ENCODE results near the gene HDAC1.

Gene HDAC1

DNA sequence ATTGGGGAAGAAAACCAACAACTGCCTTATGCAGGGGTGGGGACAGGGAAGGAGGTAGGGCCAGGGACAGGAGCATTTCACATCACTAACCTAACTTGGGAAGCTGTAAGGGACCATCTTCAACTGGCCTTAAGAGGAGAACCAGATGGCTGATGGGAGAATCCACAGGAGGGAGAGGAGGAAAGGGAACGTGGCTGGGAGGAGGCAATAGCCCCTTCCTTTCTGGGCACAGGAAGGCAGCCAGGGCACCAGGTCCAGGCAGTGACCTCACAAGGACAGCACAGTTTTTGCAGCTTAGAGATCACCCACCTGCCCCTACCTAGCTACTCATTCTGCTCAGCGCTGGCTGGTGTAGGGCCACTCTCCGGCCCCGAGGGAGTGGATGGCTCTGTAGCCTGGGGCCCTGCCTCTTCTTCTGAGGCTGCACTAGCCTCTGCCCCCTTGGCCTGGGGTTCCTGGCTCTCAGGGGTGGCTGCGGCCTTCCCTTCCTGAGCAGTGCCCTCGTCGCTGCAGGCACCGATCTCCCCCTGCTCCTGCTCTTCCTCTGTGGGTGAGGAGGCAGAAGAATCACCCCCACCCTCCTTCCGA, 42.5 kb downstream of the HDAC1 start:
- H3K4me3 ChIP-seq (ENCODE audit: low read length): peak overlapping the region; percentile 96
- peak overlapping the region; percentile 72 for H3K4me2 ChIP-seq (ENCODE audit: low read length)
- H3K27me3 ChIP-seq (ENCODE audit: insufficient read depth, low read length, poor library complexity): no peaks in the 10 kb centered on the region
- H2BK120ac ChIP-seq (ENCODE audit: low read depth, low read length): no peak overlapping the region
- H4K8ac ChIP-seq (ENCODE audit: low read depth, low read length): no peak overlapping the region
- peaks cover 24% of the 10 kb centered on the region for H3K79me2 ChIP-seq (ENCODE audit: control insufficient read depth, insufficient read depth, low read length)
- DNase-seq: peak; percentile 54
- no peak overlapping the region for H3K4ac ChIP-seq (ENCODE audit: low read depth, low read length)
- peak overlapping the region; percentile 98 for H3K9ac ChIP-seq (ENCODE audit: low read length)
- no peak overlapping the region for H4K5ac ChIP-seq (ENCODE audit: low read length)
- peak overlapping the region; percentile 97 for H3K56ac ChIP-seq (ENCODE audit: low read length)
- no peak overlapping the region for H3K18ac ChIP-seq (ENCODE audit: low read length)
- peaks cover 9% of the 10 kb centered on the region for H3K36me3 ChIP-seq (ENCODE audit: control insufficient read depth, insufficient read depth, low read length)
- WGBS (ENCODE audit: extremely low coverage, insufficient coverage, low lambda C conversion rate): no CpG with 5 or more reads among the region's 9 CpGs
- H3K27ac ChIP-seq (ENCODE audit: low read depth, low read length): peak overlapping the region; percentile 18
- H2BK15ac ChIP-seq (replicated peaks; ENCODE audit: low read depth): no peak overlapping the region
- peaks cover 12% of the 10 kb centered on the region for H3K79me1 ChIP-seq (ENCODE audit: low read length)
- H2BK5ac ChIP-seq (ENCODE audit: low read length): no peak overlapping the region
- H3K23ac ChIP-seq (ENCODE audit: low read length): peak overlapping the region; percentile 66
- H3K4me1 ChIP-seq (ENCODE audit: control insufficient read depth, low read depth, low read length): peaks cover 10% of the 10 kb centered on the region
- peak overlapping the region; percentile 48 for H2AK5ac ChIP-seq (ENCODE audit: low read length)

DNA sequence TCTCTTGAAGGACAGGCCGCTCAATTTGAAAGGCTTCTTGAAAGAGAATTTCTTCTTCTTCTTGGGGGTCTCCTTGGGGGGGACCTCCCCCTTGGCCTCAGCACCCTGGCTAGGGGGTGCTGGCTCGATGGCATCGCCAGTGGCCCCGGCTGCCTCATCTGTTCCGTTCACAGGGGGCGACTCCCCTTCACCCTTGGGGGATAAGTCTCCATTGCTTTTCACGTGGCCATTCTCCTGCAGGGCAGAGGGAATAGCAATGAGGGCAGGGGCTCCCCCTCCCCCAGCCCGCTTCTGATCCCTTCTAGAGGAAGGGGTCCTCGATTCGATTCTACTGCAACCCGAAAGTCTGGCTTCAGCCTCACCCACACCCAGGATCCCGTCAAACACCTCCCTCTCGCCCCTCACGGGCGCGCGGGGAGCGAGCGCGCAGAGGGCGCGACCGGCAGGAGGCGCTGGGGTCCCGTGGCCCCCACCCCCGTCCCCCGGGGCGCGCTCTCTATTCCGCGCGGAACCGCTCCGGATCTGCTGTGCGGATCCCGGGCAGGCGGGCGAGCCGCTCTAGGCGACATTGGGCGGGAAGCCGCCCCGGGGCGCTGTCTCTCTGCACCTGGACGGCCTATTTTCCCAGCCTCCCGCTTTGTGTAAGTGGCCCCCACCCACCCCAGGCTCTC, 43.1 kb downstream of the HDAC1 start:
- H2BK120ac ChIP-seq (ENCODE audit: low read depth, low read length): peak overlapping the region; percentile 76
- H3K23ac ChIP-seq (ENCODE audit: low read length): peak overlapping the region; percentile 45
- peaks cover 12% of the 10 kb centered on the region for H3K79me1 ChIP-seq (ENCODE audit: low read length)
- peak overlapping the region; percentile 95 for H3K18ac ChIP-seq (ENCODE audit: low read length)
- H3K4me3 ChIP-seq (ENCODE audit: low read length): peak overlapping the region; percentile 96
- H3K4ac ChIP-seq (ENCODE audit: low read depth, low read length): peak overlapping the region; percentile 98
- H3K27me3 ChIP-seq (ENCODE audit: insufficient read depth, low read length, poor library complexity): no peaks in the 10 kb centered on the region
- H3K4me1 ChIP-seq (ENCODE audit: control insufficient read depth, low read depth, low read length): peaks cover 10% of the 10 kb centered on the region
- H3K4me2 ChIP-seq (ENCODE audit: low read length): peak overlapping the region; percentile 72
- H4K8ac ChIP-seq (ENCODE audit: low read depth, low read length): peak overlapping the region; percentile 91
- WGBS (ENCODE audit: extremely low coverage, insufficient coverage, low lambda C conversion rate): no CpG with 5 or more reads among the region's 46 CpGs
- peak overlapping the region; percentile 97 for H3K56ac ChIP-seq (ENCODE audit: low read length)
- H2BK5ac ChIP-seq (ENCODE audit: low read length): no peak overlapping the region
- peaks cover 24% of the 10 kb centered on the region for H3K79me2 ChIP-seq (ENCODE audit: control insufficient read depth, insufficient read depth, low read length)
- H3K27ac ChIP-seq (ENCODE audit: low read depth, low read length): peak overlapping the region; percentile 62
- no peak overlapping the region for H4K5ac ChIP-seq (ENCODE audit: low read length)
- peaks cover 9% of the 10 kb centered on the region for H3K36me3 ChIP-seq (ENCODE audit: control insufficient read depth, insufficient read depth, low read length)
- no peak overlapping the region for H2BK15ac ChIP-seq (replicated peaks; ENCODE audit: low read depth)
- H2AK5ac ChIP-seq (ENCODE audit: low read length): peak overlapping the region; percentile 48
- peak; percentile 37 for DNase-seq
- peak overlapping the region; percentile 98 for H3K9ac ChIP-seq (ENCODE audit: low read length)

DNA sequence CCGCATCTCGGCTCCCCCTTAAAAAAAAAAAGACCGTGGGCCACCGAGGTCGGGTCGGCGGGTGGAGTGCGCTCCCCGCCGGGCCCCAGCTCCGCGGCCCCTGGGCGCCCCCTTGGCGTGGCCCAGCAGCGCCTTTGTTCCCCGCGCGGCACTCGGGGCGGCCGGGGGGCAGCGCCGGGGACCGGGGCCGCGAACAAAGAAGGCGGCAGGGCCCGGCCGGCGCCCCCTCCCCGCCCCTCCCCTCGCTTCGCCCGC, 43.6 kb downstream of the HDAC1 start:
- DNase-seq: no peak
- Histone ChIP-seq H4K5ac (ENCODE audit: low read length) (no peak overlapping the region), H3K23ac (ENCODE audit: low read length) (no peak overlapping the region), H3K56ac (ENCODE audit: low read length) (peak overlapping the region; percentile 97), H3K27ac (ENCODE audit: low read depth, low read length) (peak overlapping the region; percentile 62), H3K79me1 (ENCODE audit: low read length) (peaks cover 12% of the 10 kb centered on the region), H3K9ac (ENCODE audit: low read length) (peak overlapping the region; percentile 98), H3K4me3 (ENCODE audit: low read length) (peak overlapping the region; percentile 96), H2BK5ac (ENCODE audit: low read length) (no peak overlapping the region), H3K36me3 (ENCODE audit: control insufficient read depth, insufficient read depth, low read length) (peaks cover 9% of the 10 kb centered on the region), H3K4me1 (ENCODE audit: control insufficient read depth, low read depth, low read length) (peaks cover 10% of the 10 kb centered on the region), H3K4ac (ENCODE audit: low read depth, low read length) (peak overlapping the region; percentile 98), H2BK15ac (replicated peaks; ENCODE audit: low read depth) (no peak overlapping the region), H3K79me2 (ENCODE audit: control insufficient read depth, insufficient read depth, low read length) (peaks cover 24% of the 10 kb centered on the region), H3K18ac (ENCODE audit: low read length) (peak overlapping the region; percentile 95), H2AK5ac (ENCODE audit: low read length) (no peak overlapping the region), H3K4me2 (ENCODE audit: low read length) (no peak overlapping the region), H3K27me3 (ENCODE audit: insufficient read depth, low read length, poor library complexity) (no peaks in the 10 kb centered on the region), H4K8ac (ENCODE audit: low read depth, low read length) (peak overlapping the region; percentile 91), H2BK120ac (ENCODE audit: low read depth, low read length) (peak overlapping the region; percentile 76)
- no CpG with 5 or more reads among the region's 34 CpGs for WGBS (ENCODE audit: extremely low coverage, insufficient coverage, low lambda C conversion rate)

DNA sequence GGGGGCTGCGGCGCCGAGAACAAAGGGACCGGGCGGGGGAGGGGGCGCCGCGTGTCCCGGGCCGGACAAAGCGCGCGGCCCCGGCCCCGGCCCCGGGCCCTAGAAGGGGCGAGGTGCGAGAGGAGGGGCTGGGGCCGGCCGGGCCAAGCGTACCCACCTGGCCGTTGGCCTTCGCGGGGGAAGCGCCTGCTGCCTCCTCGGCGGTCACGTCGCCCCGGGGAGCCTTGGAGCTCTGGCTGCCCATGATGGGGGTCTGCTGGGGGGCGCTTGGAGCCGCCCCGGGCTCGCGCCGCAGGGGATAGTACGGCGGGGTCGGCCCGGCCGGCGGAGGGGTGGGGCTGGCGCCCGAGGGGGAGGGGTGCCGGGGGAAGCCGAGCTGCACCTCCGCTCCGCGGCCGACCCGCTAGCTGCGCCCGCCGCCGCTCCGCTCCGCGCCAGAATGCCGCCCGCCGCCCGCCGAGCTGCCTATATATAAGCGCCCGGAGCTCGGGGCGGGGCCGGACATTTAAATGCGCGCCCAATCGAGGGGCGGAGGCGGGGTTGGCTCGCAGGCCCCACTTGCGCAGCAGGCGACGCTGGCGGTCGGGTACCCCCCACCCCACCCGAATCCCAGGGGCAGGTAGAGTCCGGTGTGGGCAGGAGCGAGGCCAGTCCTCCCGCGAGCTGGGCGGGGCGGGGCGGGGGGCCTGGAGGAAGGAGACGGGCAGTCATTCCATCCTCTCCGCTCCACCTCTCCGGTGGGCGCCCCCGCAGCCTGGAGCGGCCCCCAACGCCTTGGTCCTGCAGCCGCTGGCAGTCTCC, 44.1 kb downstream of the HDAC1 start, which contains the start of gene MARCKSL1:
Gene MARCKSL1 (minus strand): TSS at position 444 of the 801 bp plus-strand sequence. CDS start 200 bp downstream, at position 244.
- peak within 1 kb of the TSS; percentile 97 for H3K56ac ChIP-seq (ENCODE audit: low read length)
- peaks cover 10% of the 10 kb centered on the region for H3K4me1 ChIP-seq (ENCODE audit: control insufficient read depth, low read depth, low read length)
- peak within 1 kb of the TSS; percentile 96 for H3K4me3 ChIP-seq (ENCODE audit: low read length)
- peak within 1 kb of the TSS; percentile 98 for H3K9ac ChIP-seq (ENCODE audit: low read length)
- no peaks in the 10 kb centered on the region for H3K27me3 ChIP-seq (ENCODE audit: insufficient read depth, low read length, poor library complexity)
- H3K4ac ChIP-seq (ENCODE audit: low read depth, low read length): peak within 1 kb of the TSS; percentile 98
- H3K4me2 ChIP-seq (ENCODE audit: low read length): peak within 1 kb of the TSS; percentile 72
- peaks cover 8% of the 10 kb centered on the region for H3K36me3 ChIP-seq (ENCODE audit: control insufficient read depth, insufficient read depth, low read length)
- peaks cover 24% of the 10 kb centered on the region for H3K79me2 ChIP-seq (ENCODE audit: control insufficient read depth, insufficient read depth, low read length)
- H2BK5ac ChIP-seq (ENCODE audit: low read length): no peak within 1 kb of the TSS
- H2AK5ac ChIP-seq (ENCODE audit: low read length): peak within 1 kb of the TSS; percentile 48
- H2BK120ac ChIP-seq (ENCODE audit: low read depth, low read length): peak within 1 kb of the TSS; percentile 76
- peak within 1 kb of the TSS; percentile 62 for H3K27ac ChIP-seq (ENCODE audit: low read depth, low read length)
- peak within 1 kb of the TSS; percentile 91 for H4K8ac ChIP-seq (ENCODE audit: low read depth, low read length)
- H4K5ac ChIP-seq (ENCODE audit: low read length): no peak within 1 kb of the TSS
- peaks cover 12% of the 10 kb centered on the region for H3K79me1 ChIP-seq (ENCODE audit: low read length)
- WGBS (ENCODE audit: extremely low coverage, insufficient coverage, low lambda C conversion rate): no CpG with 5 or more reads among the region's 95 CpGs
- DNase-seq: peak; percentile 84
- H3K23ac ChIP-seq (ENCODE audit: low read length): peak within 1 kb of the TSS; percentile 45
- H3K18ac ChIP-seq (ENCODE audit: low read length): peak within 1 kb of the TSS; percentile 95
- H2BK15ac ChIP-seq (replicated peaks; ENCODE audit: low read depth): no peak within 1 kb of the TSS

DNA sequence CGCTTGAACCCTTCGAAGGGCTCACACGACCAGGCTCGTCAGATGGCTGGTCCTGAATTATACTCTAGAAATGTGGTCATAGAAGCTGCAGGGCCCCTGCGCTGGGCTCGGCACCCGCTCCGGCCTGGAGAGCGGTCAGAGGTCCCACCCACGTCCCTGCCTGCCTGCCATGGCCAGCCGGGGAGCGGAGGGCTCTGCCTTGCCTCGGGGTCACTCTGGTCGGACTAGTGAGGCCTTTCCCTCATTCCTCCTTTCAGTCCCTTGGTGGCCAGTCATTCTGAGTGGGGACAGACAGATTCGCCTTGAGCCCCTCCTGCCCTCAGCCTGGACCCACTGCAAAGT, 44.7 kb downstream of the HDAC1 start:
- Histone ChIP-seq H2AK5ac (ENCODE audit: low read length) (no peak overlapping the region), H3K4ac (ENCODE audit: low read depth, low read length) (no peak overlapping the region), H3K79me1 (ENCODE audit: low read length) (peaks cover 12% of the 10 kb centered on the region), H3K4me3 (ENCODE audit: low read length) (peak overlapping the region; percentile 11), H3K23ac (ENCODE audit: low read length) (peak overlapping the region; percentile 29), H2BK120ac (ENCODE audit: low read depth, low read length) (no peak overlapping the region), H3K36me3 (ENCODE audit: control insufficient read depth, insufficient read depth, low read length) (peaks cover 3% of the 10 kb centered on the region), H2BK5ac (ENCODE audit: low read length) (no peak overlapping the region), H3K18ac (ENCODE audit: low read length) (peak overlapping the region; percentile 0), H3K27me3 (ENCODE audit: insufficient read depth, low read length, poor library complexity) (no peaks in the 10 kb centered on the region), H3K4me2 (ENCODE audit: low read length) (peak overlapping the region; percentile 61), H3K79me2 (ENCODE audit: control insufficient read depth, insufficient read depth, low read length) (peaks cover 24% of the 10 kb centered on the region), H3K27ac (ENCODE audit: low read depth, low read length) (no peak overlapping the region), H4K8ac (ENCODE audit: low read depth, low read length) (no peak overlapping the region), H2BK15ac (replicated peaks; ENCODE audit: low read depth) (no peak overlapping the region), H3K56ac (ENCODE audit: low read length) (peak overlapping the region; percentile 78), H4K5ac (ENCODE audit: low read length) (no peak overlapping the region), H3K9ac (ENCODE audit: low read length) (peak overlapping the region; percentile 70), H3K4me1 (ENCODE audit: control insufficient read depth, low read depth, low read length) (peaks cover 10% of the 10 kb centered on the region)
- WGBS (ENCODE audit: extremely low coverage, insufficient coverage, low lambda C conversion rate): no CpG with 5 or more reads among the region's 15 CpGs
- no peak for DNase-seq
